ENCODE data around the gene WDR48.

The WDR48 gene

DNA sequence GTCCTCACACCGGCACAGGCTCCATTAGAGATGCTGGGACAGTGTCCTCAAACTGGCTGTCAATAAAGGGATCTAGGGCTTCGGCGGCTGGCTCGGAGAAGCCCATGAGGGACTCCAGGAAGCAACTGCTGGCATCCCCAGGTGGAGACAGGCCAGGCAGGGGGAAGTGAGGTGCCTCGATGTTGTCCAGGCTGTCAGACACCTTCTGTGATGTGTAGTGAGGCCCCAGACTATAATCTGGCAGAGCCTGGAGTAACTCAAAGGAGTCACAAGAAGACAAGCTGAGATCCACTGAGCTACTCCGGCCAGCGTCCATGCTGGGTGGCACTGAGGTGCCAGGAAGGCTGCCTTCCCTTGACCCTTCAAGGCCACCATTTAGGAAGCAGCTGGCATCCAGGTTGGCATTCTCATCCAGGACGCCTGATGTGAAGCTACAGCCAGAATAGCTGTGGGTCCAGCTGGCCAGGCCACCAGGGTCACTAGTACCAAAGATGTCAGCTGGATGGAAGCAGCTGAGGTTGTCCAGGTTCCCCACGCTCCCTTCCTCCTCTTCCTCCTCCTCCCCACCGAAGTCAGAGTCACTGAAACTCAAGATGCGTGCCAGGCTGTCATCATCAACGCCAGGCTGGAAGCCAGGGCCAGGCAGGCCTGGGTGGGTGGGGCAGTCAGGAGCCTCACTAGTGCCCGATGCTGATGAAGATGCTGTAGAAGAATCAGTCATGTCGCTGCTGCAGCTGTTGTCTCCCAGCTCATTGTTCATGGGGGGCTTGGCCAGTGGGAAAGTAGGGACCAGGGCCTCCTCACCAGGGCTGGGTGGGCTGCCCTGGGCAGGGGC lies 91.5 kb downstream of the WDR48 start:
- DNase-seq = no peak

DNA sequence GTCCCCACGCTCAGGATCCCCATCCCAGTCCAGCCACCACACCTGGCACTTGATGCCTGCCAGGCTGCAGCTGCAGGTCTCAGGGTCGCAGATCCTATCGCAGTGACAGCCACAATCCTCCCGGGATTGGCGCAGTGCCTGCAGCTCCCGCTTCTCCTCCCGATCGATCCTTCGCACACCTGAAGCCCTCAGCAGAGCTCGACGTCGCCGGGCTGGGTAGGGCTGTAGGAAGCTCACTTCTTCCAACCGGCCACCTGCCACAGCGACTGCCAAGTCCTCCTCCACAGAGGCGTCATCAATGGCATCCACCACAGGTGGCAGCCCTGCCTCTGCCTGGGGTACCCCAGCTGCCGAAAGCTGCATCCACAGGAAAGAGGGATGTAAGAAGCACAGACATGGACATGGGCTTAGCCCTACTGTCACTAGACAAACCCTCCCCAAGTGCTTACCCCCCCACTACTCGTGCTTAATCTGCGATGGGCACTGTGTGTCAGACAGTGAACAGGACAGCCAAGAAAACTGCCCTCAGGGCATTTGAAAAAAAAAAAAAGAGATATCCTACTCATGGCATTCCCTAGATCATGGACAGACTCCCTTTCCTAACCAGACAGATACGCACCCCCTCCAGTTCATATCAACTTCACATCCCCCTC lies 92.4 kb downstream of the WDR48 start:
- no peak for DNase-seq

DNA sequence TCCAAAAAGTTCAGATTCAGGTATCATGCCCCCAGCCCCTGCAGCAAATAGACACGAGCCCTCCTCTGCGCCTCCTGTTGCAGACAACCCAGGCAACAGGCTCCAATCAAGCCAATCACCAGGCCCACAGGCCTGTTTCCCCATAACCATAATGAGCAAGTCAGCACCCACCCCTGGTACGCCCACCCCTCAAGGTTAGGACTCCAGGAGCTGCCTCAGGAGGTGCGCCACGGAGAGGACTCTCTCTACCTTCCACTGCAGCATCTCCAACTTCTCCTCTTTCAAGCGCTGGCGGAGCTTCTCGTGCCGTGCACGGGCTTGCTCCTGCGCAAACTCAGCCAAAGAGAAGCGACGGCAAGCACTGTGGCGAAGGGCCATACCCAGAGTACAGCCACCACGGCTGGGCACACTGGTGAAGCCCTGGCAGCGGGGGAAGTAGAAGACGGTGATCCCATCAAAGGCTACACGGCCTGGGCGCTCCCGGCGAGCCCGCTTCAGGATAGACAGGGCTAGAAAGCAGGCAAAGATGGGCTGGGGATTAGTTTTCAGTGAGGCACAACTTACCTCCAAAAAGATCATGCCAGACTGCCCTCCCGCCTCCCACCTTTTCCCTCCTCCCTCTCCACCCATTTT lies 93.0 kb downstream of the WDR48 start:
- DNase-seq = no peak

DNA sequence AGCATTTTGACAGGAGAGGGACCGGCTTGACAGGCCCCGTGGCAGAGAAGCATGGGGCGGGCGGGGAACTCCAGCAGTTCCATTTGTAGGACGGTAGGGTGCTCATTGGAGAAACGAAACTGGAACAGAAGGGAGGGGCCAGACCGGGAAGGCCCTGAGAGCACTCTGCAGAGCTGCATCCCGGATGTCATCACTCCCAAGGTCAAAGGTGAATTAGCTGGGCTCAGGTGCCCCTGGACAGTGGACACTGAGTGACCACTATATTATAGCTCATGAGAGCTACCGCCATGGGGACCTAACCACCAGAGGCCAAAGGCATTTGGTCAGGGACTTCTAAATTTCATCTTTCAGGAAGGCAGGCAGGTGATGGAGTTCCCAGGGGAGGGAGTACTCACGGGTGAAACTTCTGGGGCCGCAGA lies 94.3 kb downstream of the WDR48 start:
- no peak for DNase-seq

All from GDM1 (cell line).